Globus pallidus (tissue), 1 donor: ENCODE results near the gene ZNF524.
"Not testable (repeated sequence)": the region's sequence is repeated elsewhere in the genome, so short reads cannot be mapped to it uniquely, and the experiment has no call there.

Experiments
- DNase-seq: peaks from one replicate; pipeline ENCODE4 v3.0.0-alpha.2; 2015; ENCODE audit warnings: low spot score

The ZNF524 gene

DNA sequence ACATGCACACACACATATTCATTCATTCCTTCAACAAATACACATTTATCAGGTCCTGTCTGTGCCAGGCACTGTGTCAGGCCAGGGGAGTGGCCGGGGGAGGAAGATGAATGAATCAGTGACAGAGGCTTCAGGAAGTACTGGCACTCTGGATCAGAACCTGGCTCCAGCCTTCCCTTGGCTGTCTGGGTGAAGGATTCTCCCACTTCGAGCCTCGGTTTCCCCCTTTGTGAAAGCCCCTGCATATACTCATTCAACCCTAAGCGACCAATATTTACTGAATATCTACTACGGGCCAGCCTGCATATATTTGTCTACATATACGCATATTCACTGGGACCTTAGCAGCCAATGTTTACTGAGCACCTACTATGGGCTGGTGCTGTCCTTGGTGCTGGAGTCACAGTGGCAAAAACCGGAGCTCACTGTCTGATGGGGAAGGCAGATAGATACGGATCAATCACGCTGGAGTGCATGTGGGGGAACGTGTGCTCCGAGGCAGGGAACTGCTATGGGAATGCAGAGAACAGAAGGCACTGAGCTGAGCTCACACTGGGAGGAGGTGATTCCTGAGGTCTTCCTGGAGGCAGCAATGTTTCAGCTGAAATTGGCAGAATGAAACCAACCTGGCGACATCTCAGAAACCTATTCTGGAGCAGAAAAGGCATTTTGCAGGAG is 18.8 kb upstream of the ZNF524 start:
- no peak for DNase-seq

- no peak for DNase-seq
These were observed 18.3 kb upstream of the ZNF524 start for GRCh38 chr19:55581823-55582223.

GRCh38 chr19:55582284-55582683 is 17.8 kb upstream of the ZNF524 start:
- DNase-seq, result not testable (repeated sequence)

GRCh38 chr19:55583897-55584296 is 16.2 kb upstream of the ZNF524 start:
- not testable (repeated sequence) for DNase-seq

- no peak for DNase-seq
These were observed 15.2 kb upstream of the ZNF524 start for GRCh38 chr19:55584871-55585270.

DNA sequence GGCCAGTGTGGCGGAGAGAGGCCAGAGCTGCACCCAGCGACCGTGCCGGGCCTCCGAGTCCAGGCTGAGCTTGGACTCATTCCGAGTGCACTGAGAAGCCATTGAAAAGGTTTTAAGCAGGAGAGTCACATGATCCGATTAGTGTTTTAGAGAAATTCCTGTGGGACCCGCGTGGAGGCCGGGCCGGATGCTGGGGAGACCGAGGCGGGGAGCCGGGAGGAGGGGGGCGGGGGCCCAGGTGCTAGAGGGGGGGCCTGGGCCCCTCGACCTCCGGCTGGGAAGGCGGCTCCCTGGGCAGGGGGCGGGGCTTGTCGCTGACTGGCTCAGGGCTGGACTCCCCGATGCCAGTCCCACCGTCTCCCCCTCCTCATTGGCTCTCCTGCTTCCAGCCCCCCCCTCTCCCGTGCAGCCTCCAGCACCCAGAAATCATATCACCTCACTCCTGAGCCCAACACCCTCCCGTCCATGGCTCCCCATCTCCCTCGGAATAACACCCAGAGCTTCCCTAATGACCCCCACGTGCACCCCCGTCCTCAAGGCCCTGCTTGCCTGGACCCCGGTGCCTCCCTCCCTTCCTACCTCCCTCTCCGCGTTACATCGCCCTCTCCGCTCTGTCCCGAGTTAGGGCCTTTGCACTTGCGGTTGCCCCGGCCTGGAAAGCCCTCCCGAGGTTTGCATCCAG is 14.3 kb upstream of the ZNF524 start:
- peak; percentile 61 for DNase-seq

GRCh38 chr19:55586976-55587668 is 13.0 kb upstream of the ZNF524 start:
- DNase-seq, result peak; percentile 81

DNA sequence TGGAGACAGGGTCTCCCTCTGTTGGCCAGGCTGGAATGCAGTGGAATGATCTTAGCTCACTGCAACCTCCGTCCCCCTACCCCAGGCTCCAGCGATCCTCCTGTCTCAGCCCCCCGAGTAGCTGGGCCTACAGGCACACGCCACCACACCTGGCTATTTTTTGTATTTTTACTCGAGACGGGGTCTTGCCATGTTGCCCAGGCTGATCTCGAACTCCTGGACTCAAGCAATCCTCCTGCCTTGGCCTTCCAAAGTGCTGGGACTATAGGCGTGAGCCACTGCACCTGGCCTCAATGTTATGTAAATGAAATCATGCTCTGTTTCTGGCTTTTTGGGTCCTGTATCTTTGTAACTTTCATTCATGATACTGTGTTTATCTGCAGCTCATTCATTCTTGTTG is 11.3 kb upstream of the ZNF524 start:
- DNase-seq, result no peak

- no peak for DNase-seq
These were observed 10.0 kb upstream of the ZNF524 start for GRCh38 chr19:55590109-55590508.

DNA sequence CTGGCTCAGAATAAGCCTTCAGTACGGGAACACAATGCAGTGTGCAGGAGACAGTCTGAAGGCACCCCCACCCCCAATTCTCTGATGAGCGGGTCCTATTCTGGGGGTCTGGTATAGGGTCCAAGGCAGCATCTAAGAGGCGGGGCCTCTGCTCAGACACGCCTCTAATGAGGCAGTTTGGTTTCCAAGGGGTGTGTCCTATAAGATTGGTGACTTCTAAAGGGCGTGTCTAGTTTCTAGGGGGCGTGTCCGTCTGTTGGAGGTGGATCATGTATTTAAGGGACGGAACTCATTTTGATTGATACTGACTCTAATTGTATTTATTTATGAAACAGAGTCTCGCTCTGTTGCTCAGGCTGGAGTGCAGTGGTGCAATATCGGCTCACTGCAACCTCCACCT is 9.5 kb upstream of the ZNF524 start:
- DNase-seq, result no peak

DNA sequence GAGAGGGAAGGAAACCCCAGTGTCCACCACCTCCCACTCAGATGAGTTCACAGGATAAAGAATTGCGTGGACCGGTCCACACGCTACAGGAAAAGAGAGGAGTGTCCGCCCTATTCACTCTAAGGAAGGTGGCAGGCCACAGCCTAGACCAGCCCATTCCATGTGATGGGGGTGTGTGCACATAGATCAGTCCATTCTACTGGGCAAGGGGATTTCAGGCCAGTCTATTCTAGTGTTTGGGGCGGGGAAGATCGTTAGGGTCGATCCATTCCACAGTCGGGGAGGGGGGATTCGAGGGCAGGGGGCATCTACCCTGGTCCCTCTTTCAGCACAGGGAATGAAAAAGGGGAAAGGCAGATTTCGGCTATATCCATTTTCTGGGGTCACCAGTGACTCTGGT is 8.5 kb upstream of the ZNF524 start:
- no peak for DNase-seq

DNA sequence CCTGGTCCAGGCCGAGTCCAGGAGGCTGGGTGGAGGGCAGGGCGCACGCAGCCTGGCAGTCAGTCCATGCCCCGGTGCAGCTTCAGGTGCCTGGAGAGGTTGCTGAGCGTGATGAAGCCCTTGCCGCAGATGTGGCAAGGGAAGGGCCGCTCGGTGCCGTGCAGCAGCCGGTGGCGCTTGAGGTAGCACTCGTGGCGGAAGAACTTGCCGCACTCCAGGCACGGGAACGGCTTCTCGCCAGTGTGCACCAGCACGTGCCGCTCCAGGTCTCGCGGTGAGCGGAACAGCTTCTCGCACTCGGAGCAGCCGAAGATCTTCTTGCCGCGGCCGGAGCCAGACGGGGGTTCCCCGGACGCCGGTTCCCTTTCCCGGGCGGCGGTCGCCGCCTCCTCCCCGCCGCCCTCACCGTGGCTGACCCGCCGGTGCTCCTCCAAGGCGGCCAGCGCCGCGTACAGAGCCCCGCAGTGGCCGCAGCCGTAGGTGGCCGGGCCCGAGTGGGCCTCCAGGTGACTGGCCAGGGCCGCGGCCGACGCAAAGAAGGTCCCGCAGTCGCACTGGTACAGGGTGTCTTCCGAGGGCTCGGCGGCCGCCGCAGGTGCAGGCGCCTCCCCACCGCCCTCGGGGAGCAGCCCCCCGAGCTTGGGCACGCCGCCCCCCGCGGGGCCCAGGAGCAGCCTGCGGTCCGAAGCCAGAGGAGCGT is 7.5 kb upstream of the ZNF524 start:
- no peak for DNase-seq

DNA sequence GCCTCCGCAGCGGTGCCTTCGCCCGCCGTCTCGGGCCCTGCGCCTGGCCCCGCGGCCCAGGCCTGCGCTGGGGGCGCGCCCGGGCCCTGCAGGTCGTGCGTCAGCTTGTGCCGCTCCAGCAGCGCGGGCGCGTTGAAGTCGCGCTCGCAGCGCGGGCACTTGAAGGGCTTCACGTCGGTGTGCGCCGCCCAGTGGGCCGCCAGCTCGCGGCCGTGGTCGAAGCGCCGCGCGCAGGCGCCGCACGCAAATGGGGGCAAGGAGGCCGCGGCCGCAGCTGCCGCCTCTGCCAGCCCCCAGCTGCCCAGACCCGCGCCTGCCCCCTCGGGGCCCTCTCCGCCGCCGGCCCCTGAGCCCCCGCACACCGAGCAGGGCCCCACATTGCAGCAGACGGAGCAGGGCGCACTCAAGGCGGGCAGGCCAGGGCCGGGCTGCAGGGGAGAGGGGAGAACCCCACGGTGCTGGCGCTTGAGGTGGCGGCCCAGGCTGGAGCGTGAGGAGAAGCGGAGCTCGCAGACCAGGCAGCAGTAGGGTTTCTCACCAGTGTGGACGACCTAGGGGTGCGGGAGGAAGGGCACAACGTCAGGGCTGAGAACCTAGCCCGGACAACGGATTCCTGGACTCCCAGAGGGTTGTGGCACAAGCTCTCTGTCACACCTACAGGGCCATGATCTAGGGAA is 6.9 kb upstream of the ZNF524 start:
- no peak for DNase-seq

GRCh38 chr19:55594996-55595545 is 5.0 kb upstream of the ZNF524 start:
- DNase-seq, result no peak

- no peak for DNase-seq
These were observed 3.8 kb upstream of the ZNF524 start for GRCh38 chr19:55596304-55596703.

DNA sequence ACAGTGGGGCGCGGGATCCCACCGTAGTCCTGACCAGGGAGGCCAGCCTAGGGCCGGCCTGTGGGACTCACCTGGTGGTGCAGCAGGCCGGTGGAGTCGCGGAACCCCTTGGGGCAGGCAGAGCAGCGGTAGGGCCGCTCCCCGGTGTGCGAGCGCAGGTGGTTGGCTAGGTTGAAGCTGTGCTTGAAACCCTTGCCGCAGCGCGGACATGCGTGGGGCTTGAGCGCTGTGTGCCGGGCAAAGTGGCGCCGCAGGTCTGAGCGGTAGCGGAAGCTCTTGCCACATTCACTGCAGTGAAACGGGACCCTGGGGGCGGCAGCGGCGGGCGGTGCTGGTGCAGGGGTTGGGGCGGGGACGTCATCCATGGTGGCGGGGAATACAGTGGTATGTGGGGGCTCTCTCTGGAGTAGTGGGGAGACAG is 2.6 kb upstream of the ZNF524 start:
- DNase-seq, result no peak

- no peak for DNase-seq
These were observed 2.1 kb upstream of the ZNF524 start for GRCh38 chr19:55598034-55598433.

- peak; percentile 94 for DNase-seq
These were observed 1.2 kb upstream of the ZNF524 start for GRCh38 chr19:55598719-55599467.

- peak; percentile 100 for DNase-seq
These were observed 633 bp upstream of the ZNF524 start, which contains the start of gene FIZ1 for GRCh38 chr19:55599468-55599841. TSS of gene FIZ1 (minus strand) at chr19:55599517. CDS start at chr19:55597865, 1,652 bp downstream.

- DNase-seq, result no peak
These were observed 557 bp downstream of the ZNF524 start for GRCh38 chr19:55600662-55601028.

- DNase-seq, result no peak
These were observed 996 bp downstream of the ZNF524 start for GRCh38 chr19:55601084-55601483.
